CD4-positive, CD25-positive, alpha-beta regulatory T cell (primary cell): Measurements from ENCODE around the gene TYW1. TPM values are rescaled to one million over a fixed set of nuclear protein-coding genes. Genes with fewer than 3 reads are reported as not detected.
"Not testable (repeated sequence)": the region's sequence is repeated elsewhere in the genome, so short reads cannot be mapped to it uniquely, and the experiment has no call there.

Source experiments
- ATAC-seq, 2 donors: fragments of 150-1000 bp; cut with Tn5 transposase; one replicate each; pipeline ENCODE4 v1.10.0; 2021; ENCODE audit warnings: low read depth in 2 of 2, moderate number of reproducible peaks in 2 of 2, moderate library complexity in 1 of 2
- DNase-seq, 3 donors: peaks; one replicate each; pipeline versions ENCODE4 v3.0.0 to v3.0.0-alpha.2; 2012 to 2022; ENCODE audit warnings: mixed read lengths in 1 of 3
- H3K27ac ChIP-seq: one replicate; pipeline ENCODE4 v1.7.0; 2013; ENCODE audit warnings: mild to moderate bottlenecking, low read length; ENCODE audit not compliant: insufficient read depth, poor library complexity, severe bottlenecking
- H3K27me3 ChIP-seq: one replicate; pipeline ENCODE4 v1.7.0; 2013; ENCODE audit warnings: low read length; ENCODE audit not compliant: control insufficient read depth, insufficient read depth
- H3K36me3 ChIP-seq: one replicate; pipeline ENCODE4 v1.7.0; 2013; ENCODE audit warnings: mild to moderate bottlenecking, low read length, moderate library complexity; ENCODE audit not compliant: control insufficient read depth, insufficient read depth
- H3K4me1 ChIP-seq: 2 replicates; pipeline ENCODE4 v1.7.0; 2013; ENCODE audit warnings: mild to moderate bottlenecking, low read length; ENCODE audit not compliant: insufficient read depth, control insufficient read depth, poor library complexity, severe bottlenecking
- H3K4me3 ChIP-seq: one replicate; pipeline ENCODE4 v1.7.0; 2013; ENCODE audit warnings: low read depth, mild to moderate bottlenecking, low read length, moderate library complexity
- H3K9me3 ChIP-seq, 2 experiments: 1 replicate in 1 of 2; 2 replicates in 1 of 2; pipeline ENCODE4 v1.7.0; 2013; ENCODE audit warnings: low read length in 2 of 2, mild to moderate bottlenecking in 1 of 2, moderate library complexity in 1 of 2; ENCODE audit not compliant: control insufficient read depth in 2 of 2
- H3K27ac Mint-ChIP-seq, 3 donors: one replicate each; pipeline ENCODE4 v1.8.0; 2020 to 2022; ENCODE audit warnings: mild to moderate bottlenecking in 3 of 3, mixed read lengths in 3 of 3, moderate library complexity in 2 of 3
- H3K27me3 Mint-ChIP-seq: one replicate; pipeline ENCODE4 v1.8.0; 2022; ENCODE audit warnings: mild to moderate bottlenecking, mixed read lengths
- H3K36me3 Mint-ChIP-seq: one replicate; pipeline ENCODE4 v1.8.0; 2020; ENCODE audit warnings: mixed read lengths
- H3K4me1 Mint-ChIP-seq, 4 donors: one replicate each; pipeline ENCODE4 v1.8.0; 2020 to 2022; ENCODE audit warnings: mixed read lengths in 4 of 4, mild to moderate bottlenecking in 1 of 4
- H3K4me3 Mint-ChIP-seq, 4 donors: one replicate each; pipeline ENCODE4 v1.8.0; 2020 to 2022; ENCODE audit warnings: mild to moderate bottlenecking in 4 of 4, mixed read lengths in 4 of 4, moderate library complexity in 3 of 4
- H3K9me3 Mint-ChIP-seq, 7 donors: one replicate each; pipeline ENCODE4 v1.8.0; 2020 to 2022; ENCODE audit warnings: mixed read lengths in 7 of 7, mild to moderate bottlenecking in 3 of 7, moderate library complexity in 2 of 7
- polyA plus RNA-seq, 4 donors: library from polyadenylated mRNA; unstranded; fragments of 300-500 nt; fragmentation: Illumina TruSeq; gene quantifications; one replicate each; pipeline ENCODE4 v1.2.3, GENCODE V29; 2021
- total RNA-seq: library from RNA; stranded (reverse); gene quantifications from one replicate; pipeline ENCODE4 v1.2.3, GENCODE V29; 2022

The TYW1 gene
- total and polyA plus RNA-seq, 5 donors from 2014 or later = 17.8 to 26.0 (median 19.8) TPM

- Mint-ChIP-seq H3K36me3 (peaks cover 11% of the 10 kb centered on the region), H3K27ac (peak overlapping the region in 1 of 3 donors; percentile 63)
- H3K27me3 ChIP-seq, H3K27me3 Mint-ChIP-seq, H3K9me3 Mint-ChIP-seq, H3K4me3 Mint-ChIP-seq, H3K4me1 ChIP-seq, ATAC-seq, H3K27ac ChIP-seq, DNase-seq, H3K9me3 ChIP-seq, H3K36me3 ChIP-seq, H3K4me3 ChIP-seq, H3K4me1 Mint-ChIP-seq: not testable (repeated sequence)
These were observed 140.9 kb downstream of the TYW1 start for GRCh38 chr7:67137489-67137888.

- not testable (repeated sequence) for H3K4me1 Mint-ChIP-seq, H3K36me3 ChIP-seq, H3K4me3 Mint-ChIP-seq, H3K4me1 ChIP-seq, H3K9me3 ChIP-seq, H3K27ac ChIP-seq, H3K9me3 Mint-ChIP-seq, ATAC-seq, DNase-seq, H3K27me3 Mint-ChIP-seq, H3K4me3 ChIP-seq, H3K27me3 ChIP-seq, H3K27ac Mint-ChIP-seq
- H3K36me3 Mint-ChIP-seq = peaks cover 15% of the 10 kb centered on the region
These were observed 143.2 kb downstream of the TYW1 start for GRCh38 chr7:67139876-67140275.

GRCh38 chr7:67141001-67141400, 144.4 kb downstream of the TYW1 start:
- H3K4me3 Mint-ChIP-seq, ATAC-seq, H3K9me3 Mint-ChIP-seq, H3K9me3 ChIP-seq, H3K4me1 ChIP-seq, H3K27me3 Mint-ChIP-seq, H3K4me3 ChIP-seq, H3K27me3 ChIP-seq, H3K36me3 ChIP-seq, H3K27ac ChIP-seq, DNase-seq, H3K27ac Mint-ChIP-seq: not testable (repeated sequence)
- H3K4me1 Mint-ChIP-seq = peaks cover 0 to 10% (median 5%) of the 10 kb centered on the region in 4 donors
- peaks cover 15% of the 10 kb centered on the region for H3K36me3 Mint-ChIP-seq

- H3K27me3 ChIP-seq, DNase-seq, H3K4me3 ChIP-seq, H3K4me3 Mint-ChIP-seq, H3K4me1 ChIP-seq, ATAC-seq, H3K27ac ChIP-seq, H3K9me3 Mint-ChIP-seq, H3K36me3 ChIP-seq, H3K27me3 Mint-ChIP-seq, H3K9me3 ChIP-seq: not testable (repeated sequence)
- peaks cover 15% of the 10 kb centered on the region for H3K36me3 Mint-ChIP-seq
- peak overlapping the region in 1 of 3 donors; percentile 7 for H3K27ac Mint-ChIP-seq
- H3K4me1 Mint-ChIP-seq = peaks cover 0 to 11% (median 7%) of the 10 kb centered on the region in 4 donors
These were observed 146.6 kb downstream of the TYW1 start for GRCh38 chr7:67143091-67143786.

- not testable (repeated sequence) for H3K9me3 ChIP-seq, H3K4me3 ChIP-seq, ATAC-seq
These were observed 149.1 kb downstream of the TYW1 start for GRCh38 chr7:67145581-67146193.

GRCh38 chr7:67149131-67149530, 152.5 kb downstream of the TYW1 start:
- H3K4me1 ChIP-seq, H3K9me3 ChIP-seq, DNase-seq, H3K4me3 ChIP-seq, H3K27ac ChIP-seq, H3K27ac Mint-ChIP-seq, H3K9me3 Mint-ChIP-seq, H3K27me3 ChIP-seq, ATAC-seq, H3K36me3 ChIP-seq, H3K27me3 Mint-ChIP-seq, H3K4me3 Mint-ChIP-seq: not testable (repeated sequence)
- peaks cover 31% of the 10 kb centered on the region for H3K36me3 Mint-ChIP-seq
- peaks cover 0 to 19% (median 11%) of the 10 kb centered on the region in 4 donors for H3K4me1 Mint-ChIP-seq

More at GRCh38 chr7:67145581-67146193, 149.1 kb downstream of the TYW1 start:
- H3K27ac Mint-ChIP-seq, DNase-seq, H3K9me3 Mint-ChIP-seq, H3K27ac ChIP-seq, H3K27me3 Mint-ChIP-seq, H3K36me3 ChIP-seq, H3K4me1 ChIP-seq, H3K27me3 ChIP-seq, H3K4me3 Mint-ChIP-seq: not testable (repeated sequence)
- H3K4me1 Mint-ChIP-seq = peaks cover 0 to 18% (median 8%) of the 10 kb centered on the region in 4 donors
- H3K36me3 Mint-ChIP-seq = peaks cover 17% of the 10 kb centered on the region

- peaks cover 51% of the 10 kb centered on the region for H3K36me3 Mint-ChIP-seq
- H3K27me3 ChIP-seq, H3K4me1 ChIP-seq, H3K36me3 ChIP-seq, H3K4me3 Mint-ChIP-seq, ATAC-seq, H3K27ac ChIP-seq, H3K9me3 Mint-ChIP-seq, H3K9me3 ChIP-seq, H3K27ac Mint-ChIP-seq, H3K4me3 ChIP-seq, DNase-seq, H3K27me3 Mint-ChIP-seq: not testable (repeated sequence)
- peaks cover 3 to 19% (median 10%) of the 10 kb centered on the region in 4 donors for H3K4me1 Mint-ChIP-seq
These were observed 157.7 kb downstream of the TYW1 start for GRCh38 chr7:67154374-67154773.

GRCh38 chr7:67156064-67156463, 159.4 kb downstream of the TYW1 start:
- not testable (repeated sequence) for H3K27me3 Mint-ChIP-seq, H3K27me3 ChIP-seq, ATAC-seq, DNase-seq, H3K4me3 Mint-ChIP-seq, H3K9me3 ChIP-seq, H3K36me3 ChIP-seq, H3K4me1 ChIP-seq, H3K9me3 Mint-ChIP-seq, H3K27ac ChIP-seq, H3K4me3 ChIP-seq
- peak overlapping the region in 1 of 3 donors; percentile 41 for H3K27ac Mint-ChIP-seq
- H3K4me1 Mint-ChIP-seq = peaks cover 3 to 20% (median 10%) of the 10 kb centered on the region in 4 donors
- peaks cover 50% of the 10 kb centered on the region for H3K36me3 Mint-ChIP-seq
